HG03571 (cell line): ENCODE data around the gene CACNA2D4.

Experiments used
- ATAC-seq: cut with Tn5 transposase; IDR thresholded peaks from one replicate; pipeline ENCODE4 v1.9.1; 2021; ENCODE audit not compliant: unreplicated experiment

The CACNA2D4 gene

DNA sequence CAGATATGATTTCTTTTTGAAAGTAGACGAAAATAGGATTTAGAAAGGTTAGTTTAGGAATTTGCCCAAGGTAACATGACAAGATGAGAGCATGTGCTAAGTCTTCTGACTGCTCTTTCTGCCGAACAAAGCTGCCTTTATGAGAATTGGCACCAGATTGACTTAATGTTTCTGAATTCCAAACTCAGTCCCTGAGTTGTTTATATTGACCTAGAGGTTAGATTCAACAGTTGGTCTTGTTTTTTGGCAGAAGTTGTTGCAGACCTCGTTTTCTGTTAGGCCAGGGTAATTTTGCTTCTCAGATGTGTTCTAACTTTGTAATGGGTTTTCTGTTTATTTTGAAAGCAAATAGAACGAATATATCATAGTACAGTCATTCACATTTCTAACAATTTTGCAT is 159.6 kb downstream of the CACNA2D4 start:
- ATAC-seq, result no peak

DNA sequence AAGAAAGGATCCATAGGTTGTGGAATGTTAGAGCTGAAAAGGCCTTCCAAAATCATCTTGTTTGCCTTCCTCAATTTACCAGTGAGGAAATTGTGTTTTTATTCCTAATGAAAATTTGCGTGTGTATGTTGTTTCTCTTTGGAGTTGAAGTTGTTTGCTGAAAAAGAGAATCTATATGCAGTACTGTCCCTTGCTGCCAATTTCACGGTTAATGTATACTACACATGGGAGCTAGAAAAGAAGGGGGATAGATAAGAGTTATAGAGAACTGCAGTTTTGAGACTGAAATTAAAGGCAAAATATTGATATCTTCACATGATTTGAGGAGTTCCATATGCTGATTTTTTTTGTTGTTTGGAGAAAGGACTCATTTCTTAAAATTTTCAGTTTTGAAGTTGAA is 160.1 kb downstream of the CACNA2D4 start:
- ATAC-seq, result no peak

DNA sequence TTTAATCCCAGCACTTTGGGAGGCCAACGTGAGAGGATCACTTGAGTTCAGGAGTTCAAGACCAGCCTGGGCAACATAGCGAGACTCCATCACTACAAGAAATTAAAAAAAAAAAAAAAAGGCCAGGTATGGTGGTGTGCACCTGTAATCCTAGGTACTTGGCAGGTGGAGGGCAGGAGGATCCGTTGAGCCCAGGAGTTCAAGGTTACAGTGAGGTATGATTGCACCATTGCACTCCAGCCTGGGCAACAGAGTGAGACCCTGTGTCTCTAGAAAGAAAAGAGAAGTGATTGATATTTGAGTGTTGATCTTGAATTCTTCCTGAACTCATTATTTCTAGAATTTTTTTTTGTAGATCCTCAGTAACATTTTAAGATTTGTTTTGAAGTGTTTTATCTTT is 168.2 kb downstream of the CACNA2D4 start:
- ATAC-seq, result no peak

DNA sequence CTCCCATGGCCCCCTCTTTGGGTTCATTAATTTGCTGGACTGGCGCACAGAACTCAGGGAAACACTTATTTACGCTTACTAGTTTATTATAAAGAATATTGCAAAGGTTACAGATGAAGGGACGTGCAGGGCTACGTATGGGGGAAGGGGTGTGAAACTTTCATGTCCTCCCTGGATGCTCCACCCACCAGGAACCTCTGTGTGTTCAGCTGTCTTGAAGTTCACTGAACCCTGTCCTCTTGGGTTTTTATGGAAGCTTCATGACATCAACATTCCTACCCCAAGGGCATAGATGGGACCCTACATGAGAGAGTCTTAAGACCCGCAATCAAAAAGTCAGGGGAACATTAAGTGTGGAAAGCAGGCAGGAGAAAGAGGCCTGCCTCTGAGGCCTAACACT is 169.4 kb downstream of the CACNA2D4 start:
- no peak for ATAC-seq

DNA sequence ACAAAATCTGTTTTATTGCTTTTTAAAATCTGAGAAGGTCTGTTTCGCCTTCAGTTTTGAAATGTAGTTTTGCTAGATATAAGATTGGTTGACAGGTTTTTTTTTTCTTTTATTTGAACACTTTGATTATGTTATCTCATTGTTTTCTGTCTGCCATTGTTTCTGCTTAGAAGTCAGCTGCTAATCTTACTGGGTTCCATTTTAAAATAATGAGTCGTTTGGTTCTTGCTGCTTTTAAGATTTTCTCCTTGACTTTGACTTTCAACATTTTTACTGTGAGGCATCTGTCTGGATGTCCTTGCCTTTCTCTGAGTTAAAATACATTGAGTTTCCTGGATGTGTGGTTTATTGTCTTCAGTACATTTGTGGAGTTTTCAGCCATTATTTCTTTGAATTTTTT is 170.8 kb downstream of the CACNA2D4 start:
- ATAC-seq, result no peak

DNA sequence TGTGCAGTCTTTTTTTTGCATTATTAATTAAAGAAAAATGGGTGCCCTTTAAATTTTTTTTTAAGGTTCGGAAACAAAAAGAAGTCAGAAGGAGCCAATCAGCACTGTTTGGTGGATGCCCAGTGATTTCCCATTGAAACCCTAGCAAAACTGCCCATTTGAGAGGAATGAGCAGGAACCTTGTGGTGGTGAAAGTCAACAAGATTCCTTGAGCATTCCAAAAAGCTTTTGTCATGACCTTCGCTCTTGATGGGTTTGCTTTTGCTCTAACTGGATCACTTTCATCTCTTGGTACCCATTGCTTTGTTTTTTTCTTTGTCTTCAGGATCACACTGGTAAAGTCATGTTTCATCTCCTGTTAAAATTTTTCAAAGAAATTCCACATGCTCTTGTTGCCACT is 173.5 kb downstream of the CACNA2D4 start:
- no peak for ATAC-seq
